COR-L47 (cell line): ENCODE data around the gene CLEC16A.
A peak's percentile ranks its signal among the peaks of the same experiment; 100 is the strongest.

Source experiments
- DNase-seq: peaks from one replicate; lab custom pipeline; 2025; lab: John Stamatoyannopoulos, UW

The CLEC16A gene, protein sequence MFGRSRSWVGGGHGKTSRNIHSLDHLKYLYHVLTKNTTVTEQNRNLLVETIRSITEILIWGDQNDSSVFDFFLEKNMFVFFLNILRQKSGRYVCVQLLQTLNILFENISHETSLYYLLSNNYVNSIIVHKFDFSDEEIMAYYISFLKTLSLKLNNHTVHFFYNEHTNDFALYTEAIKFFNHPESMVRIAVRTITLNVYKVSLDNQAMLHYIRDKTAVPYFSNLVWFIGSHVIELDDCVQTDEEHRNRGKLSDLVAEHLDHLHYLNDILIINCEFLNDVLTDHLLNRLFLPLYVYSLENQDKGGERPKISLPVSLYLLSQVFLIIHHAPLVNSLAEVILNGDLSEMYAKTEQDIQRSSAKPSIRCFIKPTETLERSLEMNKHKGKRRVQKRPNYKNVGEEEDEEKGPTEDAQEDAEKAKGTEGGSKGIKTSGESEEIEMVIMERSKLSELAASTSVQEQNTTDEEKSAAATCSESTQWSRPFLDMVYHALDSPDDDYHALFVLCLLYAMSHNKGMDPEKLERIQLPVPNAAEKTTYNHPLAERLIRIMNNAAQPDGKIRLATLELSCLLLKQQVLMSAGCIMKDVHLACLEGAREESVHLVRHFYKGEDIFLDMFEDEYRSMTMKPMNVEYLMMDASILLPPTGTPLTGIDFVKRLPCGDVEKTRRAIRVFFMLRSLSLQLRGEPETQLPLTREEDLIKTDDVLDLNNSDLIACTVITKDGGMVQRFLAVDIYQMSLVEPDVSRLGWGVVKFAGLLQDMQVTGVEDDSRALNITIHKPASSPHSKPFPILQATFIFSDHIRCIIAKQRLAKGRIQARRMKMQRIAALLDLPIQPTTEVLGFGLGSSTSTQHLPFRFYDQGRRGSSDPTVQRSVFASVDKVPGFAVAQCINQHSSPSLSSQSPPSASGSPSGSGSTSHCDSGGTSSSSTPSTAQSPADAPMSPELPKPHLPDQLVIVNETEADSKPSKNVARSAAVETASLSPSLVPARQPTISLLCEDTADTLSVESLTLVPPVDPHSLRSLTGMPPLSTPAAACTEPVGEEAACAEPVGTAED

DNA sequence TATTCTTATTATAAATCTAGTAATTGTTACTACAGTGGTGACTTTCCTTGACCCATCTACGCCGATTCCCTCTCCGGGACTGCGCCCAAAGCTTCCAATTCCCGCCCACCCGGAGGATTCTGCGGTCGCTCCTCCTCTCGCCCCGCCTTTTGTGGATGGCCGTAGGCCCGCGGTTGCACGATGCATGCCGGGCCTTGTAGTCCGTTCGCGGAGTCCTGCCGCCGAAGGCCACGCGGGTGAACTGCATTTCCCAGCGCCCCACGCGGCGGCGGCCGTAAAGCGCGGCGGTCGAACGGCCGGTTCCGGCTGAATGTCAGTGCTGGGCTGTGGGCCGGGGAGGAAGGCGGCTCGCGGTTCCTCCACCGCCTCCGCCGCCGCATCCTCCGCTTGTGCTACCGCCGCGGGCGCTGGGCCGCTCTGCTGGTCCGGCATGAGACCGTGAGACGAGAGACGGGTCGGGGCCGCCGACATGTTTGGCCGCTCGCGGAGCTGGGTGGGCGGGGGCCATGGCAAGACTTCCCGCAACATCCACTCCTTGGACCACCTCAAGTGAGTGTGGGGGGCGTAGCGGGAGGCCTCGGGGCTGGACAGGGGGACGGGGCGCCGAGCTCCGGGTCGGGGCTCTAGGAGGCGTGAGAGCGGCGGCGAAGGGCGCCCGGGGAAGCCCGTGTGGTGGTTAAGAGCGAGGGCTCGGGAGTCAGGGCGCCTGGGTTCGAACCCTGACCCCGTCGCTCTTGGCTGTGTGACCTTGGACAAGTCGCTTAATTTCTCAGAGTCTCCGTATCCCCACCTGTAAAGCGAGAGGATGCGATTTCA, at the start of gene CLEC16A:
CLEC16A (plus strand) TSS at position 316 of the 816 bp plus-strand sequence; CDS start at position 470, 154 bp downstream.
- DNase-seq: peak; percentile 94

DNA sequence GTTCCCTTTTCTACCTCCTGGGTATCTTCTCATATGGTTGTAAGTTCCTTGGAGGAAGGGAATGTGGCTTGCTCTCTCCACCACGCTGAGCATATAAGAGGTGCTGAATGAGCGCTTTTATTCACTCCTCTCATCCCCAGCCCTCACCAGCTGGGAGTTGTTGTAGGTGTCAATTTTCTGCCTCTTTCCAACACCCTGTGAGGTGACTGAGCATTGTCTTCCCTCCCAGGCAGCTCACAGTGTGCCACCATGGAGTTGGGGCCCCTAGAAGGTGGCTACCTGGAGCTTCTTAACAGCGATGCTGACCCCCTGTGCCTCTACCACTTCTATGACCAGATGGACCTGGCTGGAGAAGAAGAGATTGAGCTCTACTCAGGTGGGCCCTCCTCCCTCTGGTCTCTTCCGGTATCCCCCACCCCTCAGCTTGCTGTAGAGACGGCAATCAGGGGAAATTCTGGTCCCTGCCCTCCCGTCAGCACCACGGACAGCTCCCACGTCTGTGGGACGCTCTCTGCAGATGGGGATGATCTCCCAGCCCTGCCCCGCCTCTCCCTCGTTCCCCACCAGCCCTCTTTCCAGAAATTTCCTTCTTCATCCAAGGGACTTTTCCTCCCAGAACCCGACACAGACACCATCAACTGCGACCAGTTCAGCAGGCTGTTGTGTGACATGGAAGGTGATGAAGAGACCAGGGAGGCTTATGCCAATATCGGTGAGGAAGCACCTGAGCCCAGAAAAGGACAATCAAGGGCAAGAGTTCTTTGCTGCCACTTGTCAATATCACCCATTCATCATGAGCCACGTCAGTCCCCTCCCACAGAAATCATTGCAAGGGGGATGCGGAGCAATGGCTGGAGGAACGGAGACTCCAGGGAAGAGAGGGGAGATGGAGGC, 49.1 kb upstream of the CLEC16A start:
- DNase-seq: no peak

- DNase-seq: no peak
Observed at GRCh38 chr16:10896165-10896564, 48.2 kb upstream of the CLEC16A start.

GRCh38 chr16:10896723-10897122, 47.6 kb upstream of the CLEC16A start:
- no peak for DNase-seq

- DNase-seq: no peak
Observed at GRCh38 chr16:10897134-10897533, 47.2 kb upstream of the CLEC16A start.

- DNase-seq: no peak
Observed at GRCh38 chr16:10902999-10903398, 41.4 kb upstream of the CLEC16A start.

DNA sequence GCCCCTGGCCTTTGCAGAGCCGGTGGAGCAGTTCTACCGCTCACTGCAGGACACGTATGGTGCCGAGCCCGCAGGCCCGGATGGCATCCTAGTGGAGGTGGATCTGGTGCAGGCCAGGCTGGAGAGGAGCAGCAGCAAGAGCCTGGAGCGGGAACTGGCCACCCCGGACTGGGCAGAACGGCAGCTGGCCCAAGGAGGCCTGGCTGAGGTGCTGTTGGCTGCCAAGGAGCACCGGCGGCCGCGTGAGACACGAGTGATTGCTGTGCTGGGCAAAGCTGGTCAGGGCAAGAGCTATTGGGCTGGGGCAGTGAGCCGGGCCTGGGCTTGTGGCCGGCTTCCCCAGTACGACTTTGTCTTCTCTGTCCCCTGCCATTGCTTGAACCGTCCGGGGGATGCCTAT, 37.9 kb upstream of the CLEC16A start:
- DNase-seq: no peak

- DNase-seq: no peak
Observed at GRCh38 chr16:10906914-10907756, 37.2 kb upstream of the CLEC16A start.

DNA sequence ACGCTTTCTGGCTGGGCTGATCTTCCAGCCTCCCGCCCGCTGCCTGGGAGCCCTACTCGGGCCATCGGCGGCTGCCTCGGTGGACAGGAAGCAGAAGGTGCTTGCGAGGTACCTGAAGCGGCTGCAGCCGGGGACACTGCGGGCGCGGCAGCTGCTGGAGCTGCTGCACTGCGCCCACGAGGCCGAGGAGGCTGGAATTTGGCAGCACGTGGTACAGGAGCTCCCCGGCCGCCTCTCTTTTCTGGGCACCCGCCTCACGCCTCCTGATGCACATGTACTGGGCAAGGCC, 36.7 kb upstream of the CLEC16A start:
- DNase-seq: no peak

DNA sequence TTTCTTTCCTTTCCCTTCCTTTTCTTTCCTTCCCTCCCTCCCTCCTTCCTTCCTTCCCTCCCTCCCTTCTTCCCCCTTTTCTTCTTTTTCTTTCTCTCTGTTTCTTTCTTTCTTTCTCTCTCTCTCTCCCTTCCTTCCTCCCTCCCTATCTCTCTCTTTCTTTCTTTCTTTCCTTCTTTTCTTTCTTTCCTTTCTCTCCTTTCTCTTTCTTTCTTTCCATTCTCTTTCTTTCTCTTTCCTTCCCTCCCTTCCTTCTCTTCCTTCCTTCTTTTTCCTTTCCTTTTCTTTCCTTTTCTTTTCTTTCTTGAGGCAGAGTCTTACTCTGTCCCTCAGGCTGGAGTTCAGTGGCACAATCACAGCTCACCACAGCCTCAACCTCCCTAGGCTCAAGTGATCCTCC, 33.1 kb upstream of the CLEC16A start:
- DNase-seq: no peak

GRCh38 chr16:10916534-10916933, 27.8 kb upstream of the CLEC16A start:
- DNase-seq: no peak

GRCh38 chr16:10918294-10919002, 25.9 kb upstream of the CLEC16A start:
- peak; percentile 70 for DNase-seq

GRCh38 chr16:10919003-10919351, 25.4 kb upstream of the CLEC16A start:
- no peak for DNase-seq

GRCh38 chr16:10920726-10921427, 23.5 kb upstream of the CLEC16A start:
- DNase-seq: no peak

DNA sequence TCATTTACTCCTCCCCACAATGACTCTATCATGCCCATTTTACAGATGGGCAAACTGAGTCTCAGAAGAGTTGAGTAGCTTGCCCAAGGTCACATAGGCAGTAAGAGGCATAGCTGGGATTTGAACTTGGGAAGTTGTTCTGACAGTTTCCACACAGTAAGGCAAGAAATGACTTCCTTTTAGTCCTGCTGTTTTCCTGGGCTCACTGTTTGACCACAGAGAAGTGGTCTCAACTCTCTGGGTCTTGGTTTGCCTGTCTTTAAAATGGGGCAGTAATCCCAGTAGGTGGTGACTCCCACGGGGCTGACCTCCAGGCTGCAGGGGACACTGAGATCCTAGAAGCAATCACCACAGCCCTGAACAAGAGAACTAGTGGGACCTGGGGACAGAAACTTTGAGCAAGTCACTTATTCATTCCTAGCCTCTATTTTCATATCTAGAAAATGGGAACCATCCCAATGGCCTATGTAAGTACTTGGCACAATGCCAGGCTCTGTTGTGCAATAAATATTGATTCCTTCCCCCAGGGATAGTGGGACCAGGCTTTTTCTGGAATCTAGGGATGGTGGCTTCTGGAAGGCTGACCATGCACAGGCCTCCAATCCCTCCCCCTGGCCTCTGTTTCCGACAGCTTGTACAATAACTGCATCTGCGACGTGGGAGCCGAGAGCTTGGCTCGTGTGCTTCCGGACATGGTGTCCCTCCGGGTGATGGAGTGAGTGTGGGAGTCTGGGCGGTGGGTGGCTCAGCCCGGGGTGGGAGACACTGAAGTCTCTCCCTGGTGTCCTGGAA, 22.6 kb upstream of the CLEC16A start:
- no peak for DNase-seq

DNA sequence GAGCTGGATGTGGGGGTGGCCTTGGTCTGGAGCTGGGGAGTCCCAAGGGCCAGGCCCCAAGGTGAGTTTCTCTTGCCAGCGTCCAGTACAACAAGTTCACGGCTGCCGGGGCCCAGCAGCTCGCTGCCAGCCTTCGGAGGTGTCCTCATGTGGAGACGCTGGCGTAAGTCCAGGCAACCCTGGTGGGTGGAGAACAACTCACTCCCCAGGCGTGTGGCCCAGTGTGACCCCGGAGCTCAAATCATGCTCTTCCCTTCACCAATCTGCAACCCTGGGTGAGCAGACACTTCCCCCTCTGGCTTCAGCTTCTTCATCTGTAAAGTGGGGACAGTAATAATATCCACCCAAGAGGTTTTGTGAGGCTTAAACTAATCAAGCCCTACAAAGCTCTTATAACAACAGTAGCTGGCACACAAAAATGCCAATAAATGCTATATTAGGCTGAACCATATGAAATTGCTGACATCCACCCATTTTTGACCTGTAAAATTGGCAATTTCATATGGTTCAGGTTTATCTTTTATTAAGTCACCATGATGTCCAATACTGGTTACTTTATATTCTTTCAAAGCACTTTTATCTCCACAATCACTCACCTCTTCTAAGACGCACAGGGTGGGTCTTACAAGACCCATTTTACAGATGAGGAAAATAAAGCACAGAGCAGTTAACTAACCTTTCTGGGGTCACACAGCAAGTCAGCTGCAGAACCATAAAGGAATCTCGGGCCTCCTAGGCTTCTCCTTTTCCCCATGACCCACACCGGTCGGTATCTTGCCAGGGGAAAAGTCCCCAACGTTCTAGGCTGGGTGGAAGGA, 21.8 kb upstream of the CLEC16A start:
- no peak for DNase-seq

DNA sequence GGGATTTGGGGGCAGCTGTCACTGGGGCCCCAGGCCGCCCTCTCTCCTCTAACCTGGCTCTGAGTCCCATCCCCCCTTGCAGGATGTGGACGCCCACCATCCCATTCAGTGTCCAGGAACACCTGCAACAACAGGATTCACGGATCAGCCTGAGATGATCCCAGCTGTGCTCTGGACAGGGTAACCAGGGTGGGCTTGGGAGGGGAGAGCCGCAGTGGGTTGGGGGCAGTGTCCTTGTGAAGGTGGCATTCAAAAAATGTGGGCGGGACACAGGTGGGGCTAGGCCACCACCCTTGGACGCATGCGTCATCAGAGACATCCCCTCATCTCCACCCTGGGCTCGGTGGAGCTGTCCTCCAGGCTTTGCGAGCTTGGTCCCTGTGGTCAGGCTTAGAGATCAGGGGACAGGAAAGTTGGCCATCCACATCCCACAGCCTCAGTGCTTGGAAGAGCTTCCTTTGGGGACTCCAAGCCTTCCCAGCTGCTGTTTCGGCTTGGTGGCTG, 21.2 kb upstream of the CLEC16A start:
- no peak for DNase-seq
